T-helper 9 cell (primary cell): ENCODE results near the gene TP53AIP1.

Experiments used
- DNase-seq: peaks from one replicate; pipeline ENCODE4 v3.0.0-alpha.2; 2020

Gene TP53AIP1

DNA sequence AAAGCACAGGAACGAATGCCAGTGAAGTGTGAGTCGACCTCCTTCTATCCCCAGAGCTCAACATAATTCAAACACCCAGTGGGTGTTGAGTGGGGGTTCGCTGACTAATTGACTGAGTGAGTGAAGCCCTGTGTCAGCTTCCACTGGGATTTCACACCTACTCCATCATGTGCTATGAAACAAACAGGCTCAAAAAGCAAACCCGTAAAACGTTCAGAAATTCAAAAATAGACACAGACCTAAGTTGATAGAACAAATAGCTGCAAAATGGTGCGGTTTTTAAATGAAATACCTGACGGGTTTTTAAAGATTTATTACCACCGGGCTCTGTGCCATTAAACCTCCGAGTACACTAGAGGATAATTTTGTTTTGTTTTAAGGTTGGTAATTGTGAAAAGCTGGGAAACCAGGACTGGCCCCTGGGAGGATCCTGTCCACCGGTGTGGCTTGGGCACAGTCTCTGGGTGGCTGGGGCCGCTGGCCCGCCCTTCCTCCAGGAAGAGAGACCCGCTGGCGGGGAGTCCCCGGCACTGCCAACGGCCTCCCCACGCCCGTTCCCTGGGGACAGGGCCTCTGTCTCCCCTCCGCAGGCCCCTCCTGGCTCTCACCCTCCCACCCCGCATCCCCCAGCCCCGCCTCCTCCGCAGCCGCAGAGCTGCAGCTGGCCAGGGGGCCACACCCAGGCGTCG lies 37.9 kb downstream of the TP53AIP1 start:
- no peak for DNase-seq

DNA sequence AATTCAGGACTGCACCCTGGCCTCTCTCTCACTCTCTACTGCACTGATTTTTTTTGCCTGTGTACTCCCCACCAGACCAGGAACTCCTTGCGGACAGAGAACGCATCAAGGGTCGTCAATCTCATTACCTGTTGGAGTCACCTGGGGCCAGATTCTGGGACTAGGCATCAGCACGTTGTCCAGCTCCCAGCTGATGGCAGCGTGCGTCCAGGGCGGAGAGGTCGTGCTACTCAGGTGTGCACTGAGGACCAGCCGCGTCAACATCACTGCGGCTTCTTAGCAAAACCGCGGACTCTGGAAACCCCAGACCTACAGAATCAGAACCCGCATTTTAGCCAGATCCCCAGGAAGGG lies 38.4 kb downstream of the TP53AIP1 start:
- DNase-seq: no peak

DNA sequence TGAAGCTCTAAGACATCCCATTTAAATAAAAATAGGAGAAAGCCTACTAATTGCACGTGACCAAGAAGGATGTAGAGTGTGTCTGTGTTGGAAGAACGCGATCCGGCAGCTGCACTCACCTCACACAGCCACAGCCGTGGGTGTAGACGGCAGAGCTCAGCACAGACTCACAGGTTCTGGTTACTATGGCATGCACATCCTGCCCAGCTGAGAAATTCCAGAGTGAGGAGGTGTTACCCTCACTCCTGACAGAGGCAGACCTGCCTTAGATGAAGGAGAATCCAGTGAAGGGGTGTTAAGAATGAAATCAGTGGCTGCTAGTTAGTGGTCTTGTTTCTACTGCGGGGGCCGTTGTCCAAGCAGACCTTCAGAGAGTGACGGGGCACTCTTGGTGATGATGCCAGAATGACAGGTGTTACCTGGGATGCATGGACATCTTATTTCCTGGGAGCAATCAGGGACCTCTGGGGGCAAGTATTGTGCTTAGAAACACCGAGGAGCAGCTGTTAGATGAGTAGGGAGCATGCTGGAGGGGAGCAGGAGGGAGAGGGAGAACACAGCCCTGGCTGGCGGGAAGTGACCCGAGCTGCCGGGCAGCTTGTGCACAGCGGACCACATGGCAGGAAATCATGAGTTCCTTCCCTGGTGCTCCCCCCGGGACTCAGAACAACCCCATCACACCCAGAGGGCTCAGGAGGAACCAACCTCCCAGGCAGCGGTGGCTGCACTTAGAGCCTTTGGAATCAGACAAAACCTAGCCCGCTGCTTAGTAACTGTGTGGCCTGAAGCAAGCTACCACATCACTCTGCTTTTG lies 39.2 kb downstream of the TP53AIP1 start:
- DNase-seq: no peak

DNA sequence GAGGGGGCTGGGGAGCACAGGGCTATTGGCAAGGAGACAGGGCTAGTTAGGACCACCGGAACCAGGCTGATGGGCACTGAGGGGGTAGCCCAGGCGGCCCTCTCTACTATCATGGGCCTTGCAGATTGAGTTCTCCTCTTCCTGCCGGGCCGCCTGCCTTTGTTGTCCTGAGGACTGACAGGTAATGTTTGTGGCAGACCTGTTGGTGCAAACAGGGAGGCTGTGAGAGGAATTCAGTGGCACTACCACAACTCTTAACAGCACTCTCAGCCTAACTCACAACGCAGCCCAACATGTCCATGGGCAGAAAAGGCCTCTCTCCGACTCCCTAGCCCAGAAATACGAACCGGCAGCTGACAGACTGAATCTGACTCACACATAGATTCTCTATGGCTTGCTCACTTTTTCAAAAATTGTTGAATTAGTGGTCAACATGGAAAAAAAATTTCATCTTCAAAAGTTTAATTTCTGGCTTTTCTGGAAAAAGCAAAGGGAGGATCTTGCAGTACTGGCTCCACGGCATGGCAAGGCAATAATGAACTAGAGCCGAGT lies 40.1 kb downstream of the TP53AIP1 start:
- no peak for DNase-seq

DNA sequence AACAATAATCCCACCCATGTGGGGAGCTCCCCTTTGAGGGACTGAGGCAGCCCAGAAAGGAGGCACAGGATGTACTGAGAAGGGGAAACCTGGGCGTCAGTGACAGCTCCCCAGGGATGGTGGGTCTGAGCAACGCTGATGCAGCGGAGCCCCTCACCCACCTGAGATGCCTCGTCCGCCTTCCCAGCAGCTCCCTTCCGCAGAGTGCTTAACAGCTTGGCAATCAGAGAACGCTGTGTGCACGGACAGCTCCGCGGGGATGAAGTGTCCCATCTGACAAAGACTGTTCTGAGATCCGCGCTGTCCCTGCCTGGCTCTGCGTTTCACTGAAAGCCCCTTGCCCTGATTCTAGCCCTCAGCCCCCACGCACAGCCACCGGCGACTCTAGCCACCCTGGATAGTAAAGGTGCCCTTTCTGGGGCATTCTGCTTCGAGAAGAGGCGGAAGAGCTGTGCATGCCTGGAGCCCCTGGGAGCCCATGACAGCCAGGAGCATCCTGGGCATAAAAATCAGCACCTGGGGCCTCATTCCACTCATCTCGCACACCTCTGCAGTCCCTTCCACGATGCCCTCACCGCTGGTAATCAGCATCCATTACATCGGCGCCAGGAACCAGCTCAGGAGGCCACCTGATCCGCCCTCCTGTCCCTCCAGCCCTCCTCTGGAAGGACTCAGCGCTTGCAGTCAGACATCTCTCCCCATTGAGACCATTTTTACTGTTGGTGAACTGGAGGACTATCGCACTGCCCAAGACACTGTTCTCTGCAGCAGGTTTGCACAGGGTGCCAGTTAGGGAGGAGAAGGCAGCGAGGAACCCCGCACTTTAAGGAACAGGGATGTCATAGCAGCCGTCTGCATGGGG lies 40.8 kb downstream of the TP53AIP1 start:
- DNase-seq: no peak

DNA sequence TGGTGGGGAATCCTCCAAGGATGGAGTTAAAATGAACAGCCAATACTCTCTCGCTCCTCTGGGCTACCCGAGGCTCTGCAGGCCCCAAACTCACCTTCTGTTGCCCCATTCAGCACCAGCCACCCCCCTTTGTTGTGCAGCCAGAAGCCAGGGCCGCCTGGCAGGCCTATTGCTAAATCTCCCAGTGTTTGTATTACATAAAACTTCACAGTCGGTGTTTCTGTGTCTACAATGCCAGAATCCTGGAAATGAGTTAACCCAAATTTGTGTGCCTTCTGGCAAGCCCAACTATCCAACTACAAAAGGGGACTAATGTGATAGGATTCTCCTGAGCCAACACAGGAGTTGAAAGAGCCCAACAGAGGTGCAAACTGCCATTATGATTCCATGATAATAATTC lies 42.2 kb downstream of the TP53AIP1 start:
- DNase-seq: no peak

DNA sequence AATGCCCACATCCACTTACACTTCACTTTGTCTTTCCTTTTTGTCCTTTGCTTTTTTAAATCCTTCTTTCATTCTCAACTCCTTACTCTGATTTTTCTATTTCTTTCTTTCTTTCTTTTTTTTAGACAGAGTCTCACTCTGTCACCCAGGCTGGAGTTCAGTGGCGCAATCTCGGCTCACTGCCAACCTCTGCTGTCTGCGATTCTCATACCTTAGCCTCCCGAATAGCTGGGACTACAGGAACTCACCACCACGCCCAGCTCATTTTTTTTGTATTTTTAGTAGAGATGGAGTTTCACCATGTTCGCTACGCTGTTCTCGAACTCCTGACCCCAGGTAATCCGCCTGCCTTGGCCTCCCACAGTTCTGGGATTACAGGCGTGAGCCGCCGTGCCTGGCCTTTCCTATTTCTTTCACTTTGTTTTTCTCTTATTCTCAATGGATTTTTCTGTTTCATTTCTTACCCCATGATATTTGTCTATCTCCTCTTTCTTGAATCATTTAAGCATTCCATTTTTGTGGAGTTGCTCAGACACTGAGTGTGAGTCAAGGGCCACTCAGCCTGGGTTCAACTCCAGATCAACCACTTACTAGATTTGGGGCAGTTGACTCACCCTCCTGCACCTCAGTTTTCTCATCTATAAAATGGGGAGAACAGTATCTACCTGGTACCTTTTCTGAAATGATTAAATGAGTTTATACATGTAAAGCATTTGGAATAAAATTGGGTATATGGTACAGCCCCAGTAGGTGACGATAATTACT lies 43.9 kb downstream of the TP53AIP1 start:
- no peak for DNase-seq

DNA sequence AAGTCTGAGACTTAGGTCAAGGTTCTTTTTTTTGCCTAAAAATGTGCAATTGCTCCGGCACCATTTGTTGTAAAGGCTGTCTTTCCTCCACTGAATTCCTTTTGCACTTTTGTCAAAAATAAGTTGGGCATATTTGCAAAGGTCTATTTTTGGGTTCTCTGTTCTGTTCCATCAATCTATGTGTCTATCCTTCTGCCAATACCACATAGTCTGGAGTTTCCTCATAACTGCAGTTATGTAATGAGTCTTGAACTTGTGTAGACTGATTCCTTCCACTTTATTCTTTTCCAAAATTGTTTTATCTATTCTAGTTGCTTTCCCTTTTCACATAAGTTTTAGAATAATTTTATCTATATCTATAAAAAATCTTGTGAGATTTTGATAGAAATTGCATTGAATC lies 44.8 kb downstream of the TP53AIP1 start:
- DNase-seq: no peak

DNA sequence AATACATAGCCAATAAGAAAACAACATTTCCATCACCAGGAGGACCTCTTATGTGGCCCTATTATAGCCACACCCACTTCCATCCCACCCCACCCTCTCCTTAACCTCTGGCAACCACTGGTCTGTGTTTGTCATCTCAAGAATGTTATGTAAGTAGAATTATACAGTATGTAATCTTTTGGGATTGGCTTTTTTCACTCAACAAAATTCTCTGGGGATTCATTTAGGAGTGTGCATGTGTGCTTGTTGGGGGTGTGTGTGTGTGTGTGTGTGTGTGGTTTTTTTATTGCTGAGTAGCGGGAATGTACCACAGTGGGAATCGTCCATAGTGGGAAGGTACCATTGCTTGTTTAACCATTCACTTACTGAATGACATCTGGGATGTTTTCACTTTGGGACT lies 46.3 kb downstream of the TP53AIP1 start:
- DNase-seq: no peak

DNA sequence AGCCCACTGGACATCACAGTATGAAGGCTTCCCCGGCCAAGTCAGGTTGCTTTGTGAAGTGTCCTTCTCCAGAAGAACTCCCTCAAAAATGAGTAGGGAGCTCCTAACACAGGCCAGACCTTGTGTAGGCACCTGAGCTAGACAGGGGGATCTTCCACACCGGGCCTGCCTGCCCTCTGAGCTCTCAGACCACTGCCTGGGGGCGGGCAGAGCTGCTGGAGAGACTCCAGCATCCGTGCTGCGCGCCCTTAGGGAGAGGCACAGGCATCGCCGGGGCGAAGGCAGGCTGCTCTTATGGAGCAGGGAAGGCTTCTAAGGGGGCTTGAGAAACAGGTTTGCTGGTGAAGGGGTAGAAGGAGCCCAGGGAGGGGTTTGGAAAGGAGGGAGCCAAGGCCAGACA lies 47.1 kb downstream of the TP53AIP1 start:
- no peak for DNase-seq

DNA sequence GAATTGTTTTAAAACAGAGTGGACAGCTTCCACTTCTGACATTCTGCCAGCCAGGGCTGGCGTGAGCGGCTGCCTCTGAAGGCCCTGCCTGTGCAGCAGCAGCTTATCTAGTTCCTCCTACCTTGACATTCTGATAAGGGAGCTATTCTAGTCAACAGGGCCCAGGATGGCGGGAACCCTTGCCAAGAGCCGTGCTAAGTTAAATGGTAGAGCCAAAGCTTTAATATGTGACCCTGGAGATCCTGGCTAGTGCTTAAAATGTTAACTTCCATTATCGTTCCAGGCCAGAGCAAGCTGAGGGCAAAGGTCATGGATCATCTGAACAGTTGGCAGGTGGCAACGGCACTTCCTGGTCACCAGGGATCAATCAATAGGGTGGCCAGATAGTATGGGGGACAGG lies 48.0 kb downstream of the TP53AIP1 start:
- no peak for DNase-seq

DNA sequence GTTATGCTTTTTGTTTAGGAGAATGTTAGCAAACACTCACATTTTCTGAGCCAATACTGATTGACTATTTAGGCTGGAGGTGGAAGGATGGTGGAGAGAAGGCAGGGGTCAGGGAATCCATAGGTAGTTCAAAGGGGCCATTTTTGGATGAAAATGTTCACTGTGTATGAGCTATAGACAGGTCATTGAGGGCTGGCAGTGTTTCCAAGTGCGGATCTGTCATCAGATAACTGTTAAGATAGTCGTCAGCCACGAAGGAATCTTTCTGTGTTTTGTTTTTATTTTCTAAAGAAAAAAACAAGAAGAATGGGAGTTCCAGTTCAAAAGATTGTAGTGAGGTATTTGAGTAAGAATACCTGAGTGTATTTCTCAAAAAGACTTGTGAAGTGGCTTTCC lies 48.4 kb downstream of the TP53AIP1 start:
- no peak for DNase-seq

DNA sequence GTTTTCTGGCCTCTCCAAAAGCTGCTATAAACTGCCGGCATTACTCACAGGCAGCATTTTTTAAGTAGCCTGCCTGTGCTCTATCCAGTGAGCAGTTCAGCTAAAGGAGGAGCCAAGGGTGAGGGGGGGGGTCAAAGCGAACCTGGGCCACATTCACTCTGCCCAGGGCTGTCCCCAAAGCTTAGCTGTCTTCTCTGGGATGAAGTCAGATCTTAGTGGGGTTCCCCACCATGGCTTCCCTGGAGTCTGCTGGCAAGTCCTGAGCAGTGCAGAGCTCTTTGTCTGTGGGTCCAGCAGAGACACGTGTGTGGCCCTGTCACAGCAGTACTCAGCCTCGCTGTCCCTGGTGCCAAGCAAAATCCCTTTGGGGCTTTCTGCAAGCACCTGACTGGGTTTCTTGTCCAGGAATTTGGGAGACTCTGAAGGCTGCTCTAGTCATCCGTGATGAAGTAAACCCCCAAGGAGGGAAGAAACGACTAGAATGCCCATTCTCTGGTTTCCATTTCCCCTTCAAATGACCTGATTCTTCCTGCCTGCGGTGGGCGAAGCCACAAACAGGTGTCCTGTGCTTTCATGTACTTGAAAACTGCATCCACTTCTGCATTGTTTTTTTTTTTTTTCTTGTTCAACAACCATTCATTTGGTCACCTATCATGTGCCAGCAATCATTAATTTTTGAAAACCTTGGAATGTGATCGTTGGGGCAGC lies 48.9 kb downstream of the TP53AIP1 start:
- no peak for DNase-seq

DNA sequence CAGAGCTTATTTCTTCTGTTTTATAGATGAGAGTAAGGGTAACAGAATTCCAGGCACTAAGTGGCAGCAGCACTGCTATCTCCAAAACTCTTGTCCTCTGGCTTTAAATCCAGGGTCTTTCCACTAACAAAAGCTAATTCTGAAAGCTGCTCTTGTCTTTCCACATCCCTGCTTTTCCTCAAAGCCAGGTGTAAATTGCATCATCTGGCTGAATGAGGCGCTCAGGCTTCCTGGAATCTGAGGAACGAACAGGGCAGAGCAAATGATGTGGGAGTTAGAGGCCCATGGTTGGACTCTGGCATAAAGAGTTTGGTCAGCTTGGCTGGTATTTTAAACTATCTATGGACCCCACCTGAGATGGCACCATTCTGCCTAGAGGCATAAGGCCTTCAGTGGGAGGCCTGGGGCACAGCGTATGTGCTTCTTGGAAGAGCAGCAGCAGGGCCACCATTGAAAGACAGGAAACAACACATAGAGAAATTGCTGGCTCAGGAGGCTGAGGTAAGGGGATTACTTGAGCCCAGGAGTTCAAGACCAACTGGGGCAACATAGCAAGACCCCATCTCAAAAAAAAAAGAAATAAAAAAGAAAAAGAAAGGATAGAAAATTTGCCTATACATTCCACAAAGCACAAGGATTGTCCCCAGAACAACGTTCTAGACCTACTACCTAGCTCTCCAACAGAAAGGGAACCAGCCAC lies 49.7 kb downstream of the TP53AIP1 start:
- DNase-seq: no peak

DNA sequence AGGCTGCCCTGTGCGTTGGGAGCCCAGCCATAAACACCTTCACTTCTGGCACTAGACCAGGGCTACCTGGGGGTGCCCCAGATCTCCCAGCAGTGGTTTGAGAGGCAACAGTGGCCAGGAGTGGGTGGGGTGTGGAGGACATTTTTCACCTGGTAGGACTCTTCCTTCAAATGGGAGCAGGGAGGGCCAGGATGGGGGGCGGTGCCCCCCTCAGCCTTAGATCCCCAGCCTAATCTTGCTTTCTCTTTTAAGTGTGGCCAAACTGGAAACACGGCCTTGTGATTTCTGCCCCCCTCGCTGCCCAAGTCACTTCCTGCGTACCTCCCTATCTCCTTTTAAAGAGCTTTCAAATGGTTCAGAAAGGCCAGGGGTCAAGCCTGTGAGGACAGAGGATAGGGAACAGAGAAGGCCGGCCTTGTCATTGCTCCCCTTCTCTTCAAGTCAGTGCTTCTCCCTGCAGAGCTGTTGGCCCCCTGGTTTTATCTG lies 50.7 kb downstream of the TP53AIP1 start:
- DNase-seq: no peak

DNA sequence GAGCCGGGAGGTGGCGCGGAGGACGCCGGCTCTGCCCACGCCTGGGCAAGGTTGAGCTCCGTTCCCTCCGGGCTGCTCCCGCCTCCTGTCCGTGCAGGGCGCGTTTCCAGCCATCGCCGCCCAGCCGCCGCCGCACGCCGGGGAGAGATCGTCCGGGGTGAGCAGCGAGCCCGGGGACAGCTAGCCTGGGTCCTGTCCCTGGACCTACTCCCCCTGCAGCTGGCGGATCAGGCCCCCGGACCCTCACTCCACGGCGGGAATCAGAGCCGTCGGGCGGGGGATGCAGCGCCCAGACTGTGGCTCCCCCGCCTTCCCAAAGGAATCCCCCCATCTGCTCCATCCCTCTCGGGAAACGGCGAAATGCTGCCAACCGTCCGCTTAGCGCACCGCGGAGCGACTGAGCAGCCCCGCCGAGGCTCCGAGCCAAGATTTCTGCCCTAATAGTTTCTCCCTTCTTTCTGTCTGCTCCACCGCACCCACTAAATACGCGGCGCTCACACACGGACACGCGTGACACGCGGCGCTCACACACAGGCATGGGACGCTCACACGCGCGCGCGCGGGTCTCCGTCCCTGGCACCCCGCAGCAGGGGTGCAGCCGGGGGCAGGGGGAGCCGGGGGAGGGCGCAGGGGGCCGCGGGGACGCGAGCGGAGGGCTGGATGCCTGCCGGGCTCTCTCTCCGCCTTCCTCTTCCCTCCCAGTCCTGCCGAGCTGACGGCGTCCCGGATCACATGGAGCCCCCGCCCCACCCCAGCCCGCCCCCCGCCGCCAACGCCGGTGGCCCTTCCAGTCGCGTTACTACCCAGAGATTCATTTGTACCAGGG lies 51.9 kb downstream of the TP53AIP1 start, which contains the start of gene KCNJ5:
TSS of gene KCNJ5 (plus strand) at position 814 of the 826 bp plus-strand sequence. CDS start 19,918 bp downstream, outside the sequence.
- DNase-seq: no peak

DNA sequence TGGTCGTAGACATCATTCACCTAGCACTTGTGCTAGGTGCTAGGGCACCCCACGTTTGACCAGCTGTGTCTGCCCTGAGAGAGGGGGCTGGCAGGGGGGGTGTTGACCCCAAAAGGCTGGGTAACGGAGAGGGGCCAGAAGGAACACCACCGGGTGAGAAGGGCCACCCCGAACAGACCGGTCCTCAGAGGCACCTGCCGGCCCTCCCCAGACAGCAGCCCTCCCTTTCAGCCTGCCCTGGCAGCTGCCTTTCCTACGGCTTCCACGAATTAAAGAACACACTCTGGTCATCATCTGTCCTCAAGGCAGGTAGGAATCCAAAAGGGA lies 52.5 kb downstream of the TP53AIP1 start:
- no peak for DNase-seq

DNA sequence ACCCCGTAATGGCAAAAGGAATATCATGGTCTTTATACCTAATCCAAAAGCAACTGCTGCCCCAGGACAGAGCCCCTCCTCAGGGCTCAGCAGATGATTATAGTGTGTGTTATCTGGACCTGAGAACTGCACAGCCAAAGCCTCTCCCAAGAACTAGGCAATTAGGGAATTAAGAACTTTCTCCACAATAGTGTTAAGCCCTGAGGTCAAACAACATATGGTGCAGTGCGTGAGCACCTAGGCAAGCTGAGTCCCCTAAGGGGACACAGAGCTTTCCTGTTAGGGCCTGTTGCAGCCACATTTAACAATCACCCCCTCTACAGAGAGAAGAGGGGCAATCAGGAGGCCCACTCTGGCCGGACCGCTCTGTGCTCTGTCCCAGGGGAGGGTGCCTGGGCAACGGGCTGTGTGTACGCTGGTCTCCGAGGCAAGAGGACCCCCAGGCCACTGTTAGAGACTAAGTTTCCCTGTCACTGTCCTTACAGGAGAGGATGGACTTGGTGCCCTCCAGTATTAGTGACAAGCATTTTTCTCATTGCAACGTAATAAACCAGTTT lies 52.9 kb downstream of the TP53AIP1 start:
- DNase-seq: no peak
